ENCODE results near the gene UBE2E1.

DNA sequence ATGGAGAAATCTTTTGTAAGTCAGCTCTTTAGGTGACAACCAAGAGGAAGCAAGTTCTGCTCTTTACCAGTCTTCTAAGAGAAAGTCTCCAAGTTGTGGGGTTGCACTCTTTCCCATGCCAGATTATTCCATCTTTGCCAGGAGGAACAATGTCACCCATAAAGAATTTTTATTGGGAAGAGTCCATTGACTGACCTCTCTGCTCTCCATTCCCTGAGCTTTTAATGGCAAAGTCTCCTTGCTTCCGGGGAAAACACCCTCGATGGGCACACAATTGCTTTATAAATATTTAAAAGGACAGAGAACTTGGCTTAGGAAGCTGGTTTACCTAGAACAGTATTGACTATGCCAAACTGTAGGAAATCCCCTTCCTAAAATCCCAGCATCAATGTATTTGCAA is 19.9 kb upstream of the UBE2E1 start:
- TF ChIP-seq ELF4 (IDR thresholded peaks at IDR 0.05) (no peak), FOXK2 (IDR thresholded peaks at IDR 0.05) (no peak), SP1 (IDR thresholded peaks at IDR 0.05) (no peak), CTBP1 (IDR thresholded peaks at IDR 0.05; ENCODE audit: borderline replicate concordance) (no peak), SUZ12 (IDR thresholded peaks at IDR 0.05) (no peak), FOXM1 (IDR thresholded peaks at IDR 0.05; ENCODE audit: borderline replicate concordance) (no peak), FOXA1 (IDR thresholded peaks at IDR 0.05) (no peak)
